PFSK-1 (cell line): ENCODE measurements around the gene NBEA.

ENCODE experiments used
- FOXP2 ChIP-seq: optimal IDR thresholded peaks from 2 replicates; pipeline ENCODE3; 2011; ENCODE audit warnings: borderline replicate concordance, control low read depth, inconsistent platforms; ENCODE audit not compliant: insufficient read depth; ENCODE audit errors: extremely low read length, extremely low read depth
- POLR2AphosphoS5 ChIP-seq: IDR thresholded peaks from 2 replicates; pipeline ENCODE4 v1.6.1; 2012; ENCODE audit warnings: low read depth, mild to moderate bottlenecking, control low read depth, low read length, moderate library complexity
- SIN3A ChIP-seq: IDR thresholded peaks from 2 replicates; pipeline ENCODE4 v1.6.1; 2012; ENCODE audit warnings: mild to moderate bottlenecking, low read length, moderate library complexity, borderline replicate concordance; ENCODE audit not compliant: insufficient read depth
- TAF1 ChIP-seq: IDR thresholded peaks from 2 replicates; pipeline ENCODE4 v1.6.1; 2012; ENCODE audit warnings: low read length, control low read depth, borderline replicate concordance; ENCODE audit not compliant: insufficient read depth
- TF ChIP-seq, protein P1 (sequence below), 2 experiments: IDR thresholded peaks; 2 replicates each; pipeline versions ENCODE4 v1.6.1 to v1.8.0; 2011 to 2012; ENCODE audit warnings: low read depth in 2 of 2, low read length in 2 of 2, control low read depth in 1 of 2, inconsistent platforms in 1 of 2, mild to moderate bottlenecking in 1 of 2, moderate library complexity in 1 of 2; ENCODE audit not compliant: insufficient read depth in 1 of 2

NBEA gene

DNA sequence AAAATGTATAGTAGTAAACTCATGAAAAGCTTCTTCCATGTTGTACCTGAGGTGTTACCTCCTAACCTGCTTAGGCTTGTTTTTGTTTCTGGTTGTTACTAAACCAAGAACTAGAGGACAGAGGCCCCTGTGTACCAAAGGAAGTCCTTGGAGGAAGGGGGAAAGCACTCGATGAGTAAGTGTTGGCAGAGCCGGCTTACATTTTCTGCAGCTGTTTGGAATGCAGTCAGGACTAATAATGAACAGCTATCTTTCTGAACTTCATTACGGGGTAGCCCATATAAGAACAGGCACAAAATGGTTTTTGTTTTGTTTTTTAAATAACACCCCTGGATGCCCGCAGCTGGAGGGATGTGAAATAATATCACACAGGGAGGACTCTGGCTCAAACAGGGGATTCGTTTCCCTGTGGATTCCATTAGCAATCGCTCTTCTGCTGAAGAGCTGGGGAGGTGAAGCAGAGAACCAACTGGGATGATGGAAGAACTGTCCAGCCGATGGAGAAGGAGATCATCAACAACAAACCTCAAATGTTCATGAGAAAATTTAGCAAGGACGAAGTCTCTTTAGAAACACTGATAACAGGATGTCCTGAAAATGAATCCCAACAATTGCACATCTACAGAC is 748.6 kb downstream of the NBEA start:
- TF ChIP-seq FOXP2 (no peak), POLR2AphosphoS5 (no peak), TAF1 (no peak), SIN3A (no peak)
- TF ChIP-seq, protein P1, sequence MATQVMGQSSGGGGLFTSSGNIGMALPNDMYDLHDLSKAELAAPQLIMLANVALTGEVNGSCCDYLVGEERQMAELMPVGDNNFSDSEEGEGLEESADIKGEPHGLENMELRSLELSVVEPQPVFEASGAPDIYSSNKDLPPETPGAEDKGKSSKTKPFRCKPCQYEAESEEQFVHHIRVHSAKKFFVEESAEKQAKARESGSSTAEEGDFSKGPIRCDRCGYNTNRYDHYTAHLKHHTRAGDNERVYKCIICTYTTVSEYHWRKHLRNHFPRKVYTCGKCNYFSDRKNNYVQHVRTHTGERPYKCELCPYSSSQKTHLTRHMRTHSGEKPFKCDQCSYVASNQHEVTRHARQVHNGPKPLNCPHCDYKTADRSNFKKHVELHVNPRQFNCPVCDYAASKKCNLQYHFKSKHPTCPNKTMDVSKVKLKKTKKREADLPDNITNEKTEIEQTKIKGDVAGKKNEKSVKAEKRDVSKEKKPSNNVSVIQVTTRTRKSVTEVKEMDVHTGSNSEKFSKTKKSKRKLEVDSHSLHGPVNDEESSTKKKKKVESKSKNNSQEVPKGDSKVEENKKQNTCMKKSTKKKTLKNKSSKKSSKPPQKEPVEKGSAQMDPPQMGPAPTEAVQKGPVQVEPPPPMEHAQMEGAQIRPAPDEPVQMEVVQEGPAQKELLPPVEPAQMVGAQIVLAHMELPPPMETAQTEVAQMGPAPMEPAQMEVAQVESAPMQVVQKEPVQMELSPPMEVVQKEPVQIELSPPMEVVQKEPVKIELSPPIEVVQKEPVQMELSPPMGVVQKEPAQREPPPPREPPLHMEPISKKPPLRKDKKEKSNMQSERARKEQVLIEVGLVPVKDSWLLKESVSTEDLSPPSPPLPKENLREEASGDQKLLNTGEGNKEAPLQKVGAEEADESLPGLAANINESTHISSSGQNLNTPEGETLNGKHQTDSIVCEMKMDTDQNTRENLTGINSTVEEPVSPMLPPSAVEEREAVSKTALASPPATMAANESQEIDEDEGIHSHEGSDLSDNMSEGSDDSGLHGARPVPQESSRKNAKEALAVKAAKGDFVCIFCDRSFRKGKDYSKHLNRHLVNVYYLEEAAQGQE (IDR thresholded peaks at IDR 0.05; ENCODE audit: insufficient read depth in 1 of 2, low read depth in 2 of 2, low read length in 2 of 2), result no peak

DNA sequence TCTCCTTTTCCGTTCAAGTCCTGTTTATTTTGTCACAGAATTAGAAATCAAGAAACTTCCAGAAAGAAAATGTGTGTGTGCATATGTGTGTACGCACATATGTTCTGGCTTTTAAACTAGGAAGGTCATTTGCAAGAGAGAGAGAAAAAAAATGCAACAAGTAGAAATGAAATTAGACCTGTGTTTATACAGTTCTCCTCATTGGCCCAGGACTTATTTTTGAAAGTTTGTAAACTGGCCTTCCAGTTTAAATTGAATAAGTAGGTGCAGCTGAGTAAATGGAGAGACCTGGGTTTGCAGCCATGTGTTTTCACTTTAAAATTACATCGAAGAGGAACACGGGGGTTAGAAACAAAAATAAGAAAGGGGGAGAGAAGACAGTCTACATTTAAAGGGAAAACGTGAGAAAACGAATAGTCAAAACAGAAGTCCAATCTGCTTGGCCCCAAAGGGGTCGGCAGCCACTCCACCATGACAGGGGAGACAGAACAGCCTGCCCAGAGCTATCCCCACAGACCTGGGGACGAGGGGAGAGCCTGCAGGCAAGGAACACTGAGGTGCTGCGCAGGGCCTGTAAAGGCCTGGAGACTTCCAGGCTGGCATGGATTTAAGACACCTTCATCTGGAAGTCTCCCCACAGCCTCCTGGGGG is 751.2 kb downstream of the NBEA start:
- TF ChIP-seq, protein P1 (IDR thresholded peaks at IDR 0.05; ENCODE audit: insufficient read depth in 1 of 2, low read depth in 2 of 2, low read length in 2 of 2), result no peak

DNA sequence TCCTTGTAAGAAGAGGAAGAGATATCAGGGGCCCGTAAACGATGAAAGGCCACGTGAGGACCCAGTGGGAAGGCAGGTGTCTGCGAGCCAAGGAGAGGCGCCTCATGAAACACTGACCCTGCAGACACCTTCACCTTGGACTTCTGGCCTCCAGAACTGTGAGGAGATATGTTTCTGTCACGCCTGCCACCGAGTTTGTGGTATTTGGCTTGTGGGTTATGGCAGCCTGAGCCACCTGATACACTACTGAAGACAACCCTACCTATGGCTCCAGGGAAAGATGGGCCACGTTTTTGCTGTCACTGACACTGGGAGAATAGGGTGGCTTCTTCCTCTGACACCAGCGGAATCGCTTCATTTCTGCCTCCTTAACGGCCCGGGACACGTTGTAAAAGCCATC is 752.0 kb downstream of the NBEA start:
- TF ChIP-seq TAF1 (no peak), FOXP2 (no peak), POLR2AphosphoS5 (no peak), SIN3A (no peak)
- TF ChIP-seq, protein P1 (IDR thresholded peaks at IDR 0.05; ENCODE audit: insufficient read depth in 1 of 2, low read depth in 2 of 2, low read length in 2 of 2), result no peak

DNA sequence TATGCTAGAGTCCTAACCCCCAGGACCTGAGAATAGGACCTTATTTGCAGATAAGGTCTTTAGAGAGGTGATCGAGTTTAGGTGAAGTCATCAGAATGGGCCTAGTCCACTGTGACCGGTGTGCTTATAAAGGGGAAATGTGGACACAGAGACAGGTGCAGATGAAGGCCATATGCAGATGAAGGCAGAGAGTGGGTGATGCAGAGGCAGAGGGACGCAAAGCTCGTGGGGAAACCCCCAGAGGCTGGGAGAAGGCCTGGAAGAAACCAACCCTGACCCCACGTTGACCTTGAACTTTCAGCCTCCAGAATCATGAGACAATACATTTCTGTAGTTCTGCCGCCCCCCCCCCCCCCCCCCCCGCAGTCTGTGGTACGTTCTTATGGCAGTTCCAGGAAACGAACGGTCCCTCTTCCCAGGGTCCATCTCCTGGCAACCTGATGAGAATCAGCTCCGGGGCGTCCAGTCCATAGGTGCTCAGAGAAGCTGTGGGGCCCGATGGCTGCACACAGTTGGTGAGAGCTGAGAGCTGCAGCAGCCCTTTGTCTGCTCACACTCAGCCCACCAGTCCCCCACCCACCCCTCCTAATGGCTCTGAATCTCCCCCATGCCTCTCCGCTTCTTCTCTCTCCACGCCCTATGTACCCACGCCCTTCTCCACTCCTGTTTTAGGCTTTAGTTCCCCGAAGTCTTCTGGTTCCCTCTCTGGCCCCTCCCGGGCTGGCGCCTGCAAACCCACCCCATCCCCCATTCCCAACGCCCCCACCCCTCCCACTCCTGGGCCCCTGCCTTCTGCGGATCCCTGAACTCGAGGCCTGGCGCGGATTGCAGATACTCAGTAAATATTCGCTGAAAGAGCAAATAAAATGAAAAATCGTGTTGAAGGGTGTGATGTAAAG is 752.7 kb downstream of the NBEA start:
- no peak for TF ChIP-seq TAF1
- TF ChIP-seq, protein P1 (IDR thresholded peaks at IDR 0.05; ENCODE audit: insufficient read depth in 1 of 2, low read depth in 2 of 2, low read length in 2 of 2), result no peak
- TF ChIP-seq POLR2AphosphoS5, result no peak
- no peak for TF ChIP-seq SIN3A
- no peak for TF ChIP-seq FOXP2

DNA sequence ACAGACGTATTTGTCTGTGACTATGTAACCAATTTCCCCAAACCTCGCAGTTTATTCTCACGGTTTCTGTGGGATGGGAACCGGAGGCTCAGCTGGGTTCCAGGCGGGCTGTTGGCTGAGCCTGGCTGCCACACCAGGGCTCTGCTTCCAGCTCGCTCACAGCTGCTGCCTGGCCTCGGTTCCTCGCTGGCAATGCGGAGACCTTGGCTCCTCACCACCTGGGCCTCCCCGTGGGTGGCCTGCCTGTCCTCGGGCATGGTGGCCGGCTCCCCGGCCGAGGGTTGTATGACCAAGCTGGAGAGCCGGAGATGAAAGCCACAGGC is 753.3 kb downstream of the NBEA start:
- TF ChIP-seq FOXP2, result no peak
- no peak for TF ChIP-seq SIN3A
- TF ChIP-seq, protein P1 (IDR thresholded peaks at IDR 0.05; ENCODE audit: insufficient read depth in 1 of 2, low read depth in 2 of 2, low read length in 2 of 2), result no peak
- no peak for TF ChIP-seq TAF1
- TF ChIP-seq POLR2AphosphoS5, result no peak
